GM19372 (cell line): ENCODE measurements around the gene SNU13.
"Not testable (repeated sequence)": the region's sequence is repeated elsewhere in the genome, so short reads cannot be mapped to it uniquely, and the experiment has no call there.

ENCODE experiments used
- ATAC-seq: cut with Tn5 transposase; IDR thresholded peaks from one replicate; pipeline ENCODE4 v1.9.1; 2021; ENCODE audit warnings: mild to moderate bottlenecking, low read depth, moderate library complexity; ENCODE audit not compliant: unreplicated experiment

Gene SNU13

DNA sequence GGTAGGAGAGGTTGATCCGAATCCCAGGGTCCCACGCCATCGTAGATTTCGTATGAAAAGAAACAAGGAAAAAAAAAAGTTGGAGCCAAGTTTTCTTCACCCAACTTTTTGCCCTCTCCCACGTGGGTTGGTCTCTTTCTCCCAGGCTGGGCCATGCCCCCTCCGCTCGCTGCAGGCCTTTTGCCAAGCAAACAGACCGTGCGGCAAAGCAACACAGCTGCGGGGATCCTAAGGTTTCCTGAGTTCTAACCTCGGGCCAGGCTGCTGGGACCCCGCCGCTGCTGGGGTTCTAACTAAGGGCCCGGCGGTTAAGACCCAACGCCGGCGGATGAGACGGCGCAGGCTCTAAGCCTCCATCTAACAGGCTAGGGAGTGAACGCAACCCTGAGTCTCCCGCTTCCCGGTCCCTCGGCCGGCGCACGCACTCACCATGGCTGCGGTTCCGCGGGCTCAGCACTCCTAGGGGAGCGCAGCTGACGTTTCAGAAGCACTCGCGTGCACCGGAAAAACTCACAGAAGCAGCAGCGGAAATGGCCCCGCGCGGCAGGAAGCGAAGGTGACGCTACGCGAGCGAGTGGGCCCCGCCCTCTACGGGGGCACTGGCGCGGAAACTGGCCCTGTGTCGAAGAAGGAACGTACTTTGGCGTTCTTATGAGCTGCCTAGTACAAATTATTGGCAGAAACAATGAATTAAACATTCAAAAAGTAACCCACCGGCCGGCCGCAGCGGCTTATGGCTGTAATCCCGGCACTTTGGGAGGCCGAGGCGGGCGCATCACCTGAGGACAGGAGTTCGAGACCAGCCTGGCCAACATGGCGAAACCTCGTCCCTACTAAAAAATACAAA is at the start of gene SNU13:
Gene SNU13, minus strand, starts transcription at position 503 of the 847 bp plus-strand sequence. Its CDS starts 71 bp downstream, at position 432.
- peak; percentile 78 for ATAC-seq

DNA sequence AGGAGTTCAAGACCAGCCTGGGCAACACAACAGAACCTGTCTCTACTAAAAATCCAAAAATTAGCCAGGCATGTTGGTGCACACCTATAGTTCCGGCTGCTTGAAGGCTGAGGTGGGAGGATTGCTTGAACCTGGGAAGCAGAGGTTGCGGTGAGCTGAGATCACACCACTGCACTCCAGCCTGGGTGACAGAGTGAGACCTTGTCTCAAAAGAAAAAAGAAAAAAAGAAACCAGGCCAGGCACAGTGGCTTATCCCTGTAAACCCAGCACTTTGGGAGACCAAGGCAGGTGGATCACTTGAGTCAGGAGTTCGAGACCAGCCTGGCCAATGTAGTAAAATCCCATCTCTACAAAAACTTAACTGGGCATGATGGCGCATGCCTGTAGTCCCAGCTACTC is 44.6 kb upstream of the SNU13 start:
- not testable (repeated sequence) for ATAC-seq

DNA sequence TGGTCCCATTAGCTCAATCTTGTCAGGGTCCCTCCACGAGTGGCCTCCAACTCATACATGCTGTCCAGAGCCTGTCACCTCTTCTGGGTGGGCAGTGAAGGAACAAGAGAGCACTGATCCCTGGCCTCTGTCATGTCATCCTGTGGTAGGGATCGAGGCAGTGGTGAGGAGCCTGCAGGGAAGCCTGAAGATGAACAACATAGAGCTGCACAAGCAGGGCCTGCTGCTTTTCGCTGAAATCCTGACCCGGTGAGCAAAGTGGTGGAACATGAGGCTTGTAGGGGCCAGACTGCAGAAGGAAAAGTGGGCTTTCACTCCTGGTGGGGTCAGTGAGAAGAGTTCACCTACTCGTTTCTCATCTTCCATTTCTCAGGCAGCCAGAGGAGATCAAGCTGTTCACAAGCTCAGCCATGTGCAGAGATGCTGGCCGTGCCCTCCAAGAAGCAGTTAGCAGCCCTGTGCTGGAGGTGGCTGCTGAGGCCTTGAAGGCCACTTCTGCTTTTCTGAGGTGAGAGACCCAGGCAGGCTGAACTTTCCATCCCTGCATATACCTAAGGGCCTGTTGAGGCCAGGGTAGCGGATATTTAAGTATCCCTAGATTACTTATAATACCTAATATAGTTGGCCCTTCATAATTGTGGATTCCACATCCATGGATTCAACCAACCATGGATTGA is 43.6 kb upstream of the SNU13 start:
- ATAC-seq: no peak

DNA sequence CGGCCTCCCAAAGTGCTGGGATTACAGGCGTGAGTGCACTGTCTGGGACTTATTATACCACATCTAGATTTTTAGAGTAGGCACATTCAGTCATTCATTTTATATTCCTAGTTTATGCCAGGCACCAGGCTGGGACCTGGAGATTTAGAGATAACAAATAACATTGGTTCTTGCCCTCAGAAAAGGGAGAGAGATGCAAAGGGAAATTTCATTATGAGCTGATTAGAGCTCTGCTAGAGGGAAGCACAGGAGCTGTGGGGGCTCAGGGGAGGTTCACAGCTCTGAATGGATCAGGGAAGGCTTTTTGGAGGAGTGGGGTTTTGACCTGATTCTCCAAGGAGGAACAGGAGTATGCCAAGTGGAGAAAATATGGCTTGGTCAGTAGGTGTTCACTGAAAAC is 42.9 kb upstream of the SNU13 start:
- ATAC-seq: no peak

DNA sequence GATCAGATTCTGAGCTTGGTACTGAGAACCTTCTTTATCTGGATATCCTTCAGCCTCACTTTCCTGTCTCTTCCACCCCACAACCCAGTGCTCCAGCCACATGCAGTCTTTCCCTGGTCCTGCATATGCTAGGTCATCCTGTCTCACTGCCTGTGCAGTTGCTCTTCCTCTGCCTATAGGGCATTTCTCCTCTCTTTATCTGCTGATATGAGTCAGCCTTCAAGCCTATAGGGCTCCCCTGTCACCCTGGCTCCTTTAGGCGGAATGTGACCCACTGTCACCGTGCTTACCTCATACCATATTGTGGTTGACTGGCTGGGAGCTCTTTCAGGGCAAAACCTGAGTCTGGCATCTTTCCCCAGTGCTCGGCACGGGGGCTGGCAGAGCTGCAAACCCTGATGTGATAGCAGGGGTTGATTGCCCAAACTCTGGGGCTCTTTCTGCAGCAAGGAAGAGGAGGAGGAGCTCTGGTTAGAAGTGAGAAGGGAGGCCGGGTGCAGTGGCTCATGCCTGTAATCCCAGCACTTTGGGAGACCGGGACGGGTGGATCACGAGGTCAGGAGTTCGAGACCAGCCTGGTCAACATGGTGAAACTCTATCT is 36.9 kb upstream of the SNU13 start:
- ATAC-seq: no peak

DNA sequence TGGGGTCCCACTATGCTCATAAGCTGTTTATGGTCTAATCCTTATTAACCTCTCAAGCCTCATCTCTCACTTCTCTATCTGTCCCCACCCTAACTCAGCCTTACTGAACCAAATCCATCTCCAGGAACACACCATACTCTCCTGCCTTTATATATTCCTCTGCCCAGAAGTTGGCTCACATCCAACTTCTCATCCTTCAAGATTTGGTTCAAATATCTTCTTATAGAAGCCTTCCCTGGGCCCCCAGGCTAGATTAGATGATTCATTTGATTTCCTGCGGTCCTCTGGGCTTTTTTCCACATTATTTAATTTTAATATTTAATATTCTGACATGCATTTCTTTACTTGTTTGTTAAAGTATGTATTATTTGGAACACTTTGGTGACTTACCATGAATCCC is 33.8 kb upstream of the SNU13 start:
- ATAC-seq: no peak

DNA sequence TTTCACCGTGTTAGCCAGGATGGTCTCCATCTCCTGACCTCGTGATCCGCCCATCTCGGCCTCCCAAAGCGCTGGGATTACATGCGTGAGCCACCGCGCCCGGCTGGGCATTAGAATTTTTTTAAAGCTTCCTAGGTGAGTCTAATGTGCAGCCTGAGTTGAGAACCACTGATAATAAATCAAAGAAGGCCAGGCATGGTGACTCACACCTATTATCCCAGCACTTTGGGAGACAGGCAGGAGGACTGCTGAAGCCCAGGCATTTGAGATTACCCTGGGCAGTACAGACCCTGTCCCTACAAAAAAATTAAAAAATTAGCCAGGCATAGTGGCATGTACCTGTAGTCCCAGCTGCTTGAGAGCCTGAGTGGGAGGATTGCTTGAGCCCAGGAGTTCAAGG is 24.3 kb upstream of the SNU13 start:
- ATAC-seq: no peak

DNA sequence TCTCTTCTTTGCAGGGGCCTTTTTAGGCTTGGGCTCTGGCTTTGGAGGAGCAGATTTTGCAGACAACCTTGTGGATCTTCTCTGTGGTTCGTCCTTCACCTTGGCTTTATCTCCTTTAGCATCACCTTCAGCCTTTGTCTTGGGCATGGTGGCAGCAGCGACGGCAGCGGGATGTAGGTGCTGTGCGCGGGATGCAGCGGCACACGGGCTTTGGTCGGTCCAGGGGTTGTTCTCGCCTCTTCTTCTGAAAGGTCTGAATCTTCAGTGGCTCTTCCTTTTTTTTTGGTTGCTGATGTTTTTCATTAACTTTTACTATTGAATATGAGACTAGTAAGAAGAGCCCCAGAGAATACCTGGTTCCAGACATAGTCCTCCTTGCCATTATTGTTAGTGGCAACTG is 20.7 kb upstream of the SNU13 start:
- no peak for ATAC-seq

DNA sequence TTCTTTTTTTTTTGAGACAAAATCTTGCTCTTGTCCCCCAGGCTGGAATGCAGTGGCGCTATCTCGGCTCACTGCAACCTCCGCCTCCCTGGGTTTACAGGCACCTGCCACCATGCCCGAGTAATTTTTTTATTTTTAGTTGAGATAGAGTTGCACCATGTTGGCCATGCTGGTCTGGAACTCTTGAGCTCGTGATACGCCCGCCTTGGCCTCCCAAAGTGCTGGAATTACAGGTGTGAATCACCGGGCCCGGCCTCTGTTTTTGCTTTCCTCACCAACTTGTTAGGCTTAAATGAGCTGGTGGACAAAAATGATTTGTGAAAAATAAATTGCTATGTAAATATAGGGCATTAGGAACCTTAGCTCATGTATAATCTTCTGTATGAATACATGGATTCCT is 14.1 kb upstream of the SNU13 start:
- ATAC-seq: no peak

DNA sequence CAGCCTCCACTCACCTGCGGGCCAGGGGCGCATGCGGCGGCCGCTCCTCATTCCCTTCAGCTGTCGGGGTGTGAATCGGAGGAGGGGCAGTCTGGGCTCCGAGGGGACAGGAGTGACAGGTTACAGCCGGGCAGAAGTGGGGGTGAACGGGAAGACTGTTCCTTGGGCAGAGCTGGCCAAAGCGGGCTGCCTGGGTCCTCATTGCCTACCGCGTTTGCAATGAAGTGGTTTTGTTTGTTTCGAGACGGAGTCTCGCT is 11.4 kb upstream of the SNU13 start:
- ATAC-seq: no peak

DNA sequence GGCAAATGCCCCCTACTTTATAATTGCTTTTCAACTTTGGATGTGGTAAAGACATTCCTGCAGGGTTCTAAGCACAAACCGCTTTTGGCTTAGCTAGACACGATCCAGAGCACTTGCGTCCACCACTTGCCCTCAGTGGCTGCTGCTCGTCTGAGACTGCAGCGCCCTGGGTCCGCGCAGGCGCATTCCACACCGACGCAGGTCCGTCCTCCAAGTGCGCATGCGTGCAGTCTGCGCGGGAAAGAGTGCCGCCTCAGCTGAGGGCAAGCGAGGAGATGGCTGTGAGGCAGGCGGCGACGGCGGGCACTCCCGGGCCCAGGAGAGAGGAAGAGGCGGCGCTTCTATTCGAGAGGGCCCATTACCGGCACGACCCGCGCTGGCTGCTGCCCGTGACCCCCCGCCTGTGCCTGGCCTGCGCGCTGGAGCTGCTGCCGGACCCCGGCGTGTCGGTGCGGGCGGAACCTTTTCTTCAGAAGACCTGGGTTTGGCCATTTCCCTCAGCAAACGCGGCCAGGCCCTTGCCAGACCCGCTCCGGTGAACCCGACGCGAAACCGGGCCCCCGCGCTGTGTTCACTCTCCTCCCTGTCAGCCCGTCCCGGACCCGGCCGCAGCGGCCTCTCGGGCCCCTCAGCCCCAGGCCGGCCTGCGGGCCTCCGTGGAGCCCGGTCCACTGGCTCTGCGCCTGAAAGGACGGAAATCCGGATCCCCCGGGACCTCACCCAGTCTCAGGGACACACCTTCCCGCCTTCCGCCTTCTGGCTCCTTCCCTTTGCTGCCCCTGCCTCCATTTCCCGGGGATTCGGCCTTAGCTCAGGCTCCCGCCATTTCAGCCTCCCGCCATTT is 10.8 kb upstream of the SNU13 start, which contains the start of gene MEI1:
Gene MEI1, plus strand, starts transcription at position 240 of the 844 bp plus-strand sequence. Its CDS starts 36 bp downstream, at position 276.
- ATAC-seq: no peak

DNA sequence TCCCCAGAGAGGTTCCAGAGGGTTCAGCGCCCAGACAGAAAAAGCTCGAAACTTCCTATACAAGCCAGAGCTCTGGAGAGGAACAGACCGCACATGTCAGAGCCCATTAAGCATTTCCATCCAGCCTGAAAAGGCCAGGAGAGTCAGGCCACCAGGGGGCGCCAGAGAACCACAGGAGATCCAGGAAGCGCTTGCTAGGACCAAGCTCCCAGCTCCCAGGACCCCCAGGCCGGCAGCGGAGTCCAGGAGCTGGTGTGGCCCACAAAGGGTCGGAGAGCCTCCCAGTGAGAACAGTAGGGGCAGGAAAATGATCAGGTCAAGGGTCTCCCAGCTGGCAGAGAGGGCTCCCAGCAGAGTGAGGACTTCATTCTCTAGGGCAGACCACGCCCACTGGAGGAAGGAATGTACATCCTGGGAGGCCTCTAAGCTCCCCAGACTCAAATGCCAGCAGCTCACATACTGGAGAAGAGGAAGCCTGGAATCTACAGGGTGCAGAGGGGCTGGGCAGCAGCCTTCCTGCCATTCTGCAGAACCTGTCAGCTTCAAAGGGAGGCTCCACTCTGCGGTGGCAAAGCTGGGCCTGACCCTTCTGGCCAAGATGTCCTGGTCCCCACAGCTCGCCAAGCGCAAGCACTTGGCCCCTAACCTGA is 8.6 kb upstream of the SNU13 start:
- no peak for ATAC-seq

DNA sequence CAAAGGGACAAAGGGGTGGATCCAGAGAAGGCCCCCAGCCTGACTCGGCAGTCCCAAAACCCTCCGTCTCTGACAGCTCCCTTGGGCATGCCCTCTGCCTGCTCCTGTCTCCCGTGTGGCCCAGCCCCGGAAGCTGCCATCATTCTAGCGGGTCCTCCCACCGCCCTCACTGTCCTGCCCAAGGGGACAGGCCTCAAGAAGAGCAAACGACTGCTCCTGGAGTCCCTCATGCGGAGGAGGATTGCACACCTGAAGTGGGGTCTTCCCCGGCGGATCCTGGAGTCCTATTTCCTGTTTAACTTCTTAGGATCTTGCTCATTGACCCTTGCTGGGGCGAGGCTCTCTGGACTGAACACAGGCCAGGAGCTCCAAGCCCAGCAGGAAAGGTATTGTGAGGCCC is 8.0 kb upstream of the SNU13 start:
- no peak for ATAC-seq

DNA sequence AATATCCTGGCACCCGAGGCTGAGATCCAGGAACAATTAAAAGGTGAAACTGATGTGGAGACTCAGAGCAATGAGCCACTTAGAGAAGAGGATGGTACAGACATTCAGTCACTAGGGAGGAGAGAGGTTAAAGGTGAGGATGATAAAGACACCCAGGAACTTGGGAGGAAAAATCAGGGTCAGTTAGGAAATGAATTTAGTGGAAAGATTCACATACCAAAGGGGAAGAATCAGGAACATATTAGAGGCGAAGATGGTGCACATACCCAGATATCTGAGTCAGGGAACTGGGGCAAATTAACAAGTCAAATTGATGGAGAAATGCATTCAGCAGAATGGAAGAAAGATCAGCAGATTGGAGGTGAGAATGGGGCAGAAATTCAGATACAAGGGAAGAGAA is 6.5 kb upstream of the SNU13 start:
- no peak for ATAC-seq

DNA sequence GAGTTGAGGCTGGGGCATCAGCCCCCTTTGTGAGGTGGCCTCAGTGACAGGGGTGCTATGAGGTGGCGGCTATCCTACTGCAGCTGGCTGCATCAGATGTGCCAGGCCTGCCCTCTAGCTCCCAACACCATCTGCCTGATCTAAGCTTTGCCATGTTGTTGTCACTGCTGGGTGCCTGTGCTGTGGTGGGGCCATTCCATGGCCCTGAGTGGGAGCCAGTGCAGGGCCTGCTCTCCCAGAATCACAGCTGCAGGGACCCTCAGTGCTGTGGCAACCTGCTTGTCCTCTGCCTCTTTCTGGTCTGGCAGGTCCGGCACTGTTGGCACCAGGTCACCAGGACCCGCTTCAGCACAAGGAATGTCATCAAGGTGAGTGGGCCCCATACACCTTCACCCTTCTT is 1.8 kb upstream of the SNU13 start:
- ATAC-seq: no peak

DNA sequence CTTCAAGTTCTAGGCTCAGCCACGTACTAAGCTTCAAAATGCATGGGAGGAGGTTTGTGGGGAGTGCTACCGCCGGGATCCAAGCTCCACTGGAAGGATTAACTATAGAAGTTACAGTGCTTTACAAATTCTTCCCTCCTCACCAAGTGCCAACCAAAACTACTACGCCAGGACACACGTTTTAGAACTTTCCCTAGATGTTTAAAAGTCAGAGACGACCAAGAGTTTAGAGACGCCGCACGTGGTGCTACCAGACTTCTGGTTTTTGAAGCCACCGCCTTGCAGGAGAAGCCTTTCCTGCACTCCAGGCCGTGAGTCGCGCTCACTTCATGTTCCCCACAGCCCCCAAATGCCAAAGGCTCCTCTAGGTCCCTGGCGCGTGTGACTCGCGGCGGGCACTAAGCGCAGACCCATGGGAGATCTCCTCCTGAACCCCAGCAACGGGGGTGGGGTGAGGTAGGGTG is 734 bp downstream of the SNU13 start:
- no peak for ATAC-seq

DNA sequence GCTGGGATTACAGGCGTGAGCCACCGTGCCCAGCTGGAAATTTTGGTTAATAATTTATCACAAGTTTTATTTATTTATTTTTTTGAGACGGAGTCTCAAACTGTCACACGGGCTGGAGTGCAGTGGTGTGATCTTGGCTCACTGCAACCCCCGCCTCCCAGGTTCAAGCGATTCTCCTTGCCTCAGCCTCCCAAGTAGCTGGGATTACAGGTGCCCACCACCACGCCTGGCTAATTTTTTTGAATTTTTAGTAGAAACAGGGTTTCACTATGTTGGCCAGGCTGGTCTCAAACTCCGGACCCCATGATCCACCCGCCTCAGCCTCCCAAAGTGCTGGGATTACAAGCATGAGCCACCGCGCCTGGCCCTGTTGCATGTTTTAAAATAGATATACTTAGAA is 1.8 kb downstream of the SNU13 start:
- ATAC-seq: not testable (repeated sequence)

DNA sequence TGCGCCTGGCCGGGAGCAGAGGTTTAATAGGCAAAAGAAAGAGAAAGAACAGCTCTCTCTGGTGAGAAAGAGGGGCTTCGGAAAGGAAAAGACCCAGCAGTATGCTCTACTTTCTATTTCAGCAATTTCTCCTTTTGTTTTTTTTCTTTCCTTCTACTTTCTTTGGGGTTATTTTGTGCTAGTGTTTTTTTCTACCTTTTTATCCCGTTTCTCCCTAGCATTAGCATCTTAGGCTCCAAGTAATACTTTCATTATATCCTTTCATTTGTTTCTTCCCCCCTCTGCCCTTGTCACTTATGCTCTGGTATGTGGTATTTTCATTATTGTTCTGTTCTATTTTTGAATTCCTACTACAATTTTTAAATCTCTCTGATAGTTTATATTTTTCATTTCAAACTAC is 4.5 kb downstream of the SNU13 start:
- no peak for ATAC-seq

DNA sequence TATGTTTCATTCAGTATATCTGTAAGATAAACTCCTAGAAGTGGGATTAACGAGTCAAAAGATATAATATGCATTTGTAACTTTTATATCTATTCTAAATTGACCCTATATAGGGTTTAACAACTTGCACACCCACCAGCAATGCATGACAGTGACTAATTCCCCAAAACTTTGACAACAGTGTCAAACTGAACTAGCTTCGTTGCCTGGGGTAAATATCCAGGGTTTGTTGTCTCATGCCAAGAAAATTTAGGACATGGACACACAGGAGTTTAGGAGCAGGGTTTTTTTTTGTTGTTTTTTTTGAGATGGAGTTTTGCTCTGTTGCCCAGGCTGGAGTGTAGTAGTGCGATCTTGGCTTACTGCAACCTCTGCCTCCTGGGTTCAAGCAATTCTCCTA is 5.1 kb downstream of the SNU13 start:
- ATAC-seq: no peak

DNA sequence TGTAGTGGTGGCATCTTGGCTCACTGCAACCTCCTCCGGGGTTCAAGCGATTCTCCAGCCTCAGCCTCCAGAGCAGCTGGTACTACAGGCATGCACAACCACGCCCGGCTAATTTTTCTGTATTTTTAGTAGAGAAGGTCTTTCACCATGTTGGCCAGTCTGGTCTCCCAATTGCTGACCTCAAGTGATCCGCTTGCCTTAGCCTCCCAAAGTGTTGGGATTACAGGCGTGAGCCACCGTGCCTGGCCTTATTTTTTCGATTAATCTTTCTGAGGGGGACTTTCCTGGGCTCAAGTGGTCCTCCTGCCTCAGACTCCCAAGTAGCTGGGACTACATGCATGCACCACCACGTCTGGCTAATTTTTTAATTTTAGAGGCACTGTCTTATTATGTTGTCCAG is 5.6 kb downstream of the SNU13 start:
- ATAC-seq: no peak
